GM12875 (cell line): ENCODE data around the gene HOXA10.

Source experiments
- H3K4me3 ChIP-seq: one replicate; pipeline ENCODE4 v1.5.1; 2011; ENCODE audit warnings: low read depth, low read length, control low read depth
- CTCF ChIP-seq: IDR thresholded peaks from 2 replicates; pipeline ENCODE4 v1.5.1; 2011; ENCODE audit warnings: low read depth, mild to moderate bottlenecking, control low read depth, inconsistent platforms, low read length, moderate library complexity, borderline replicate concordance; ENCODE audit not compliant: insufficient read depth

HOXA10 gene

DNA sequence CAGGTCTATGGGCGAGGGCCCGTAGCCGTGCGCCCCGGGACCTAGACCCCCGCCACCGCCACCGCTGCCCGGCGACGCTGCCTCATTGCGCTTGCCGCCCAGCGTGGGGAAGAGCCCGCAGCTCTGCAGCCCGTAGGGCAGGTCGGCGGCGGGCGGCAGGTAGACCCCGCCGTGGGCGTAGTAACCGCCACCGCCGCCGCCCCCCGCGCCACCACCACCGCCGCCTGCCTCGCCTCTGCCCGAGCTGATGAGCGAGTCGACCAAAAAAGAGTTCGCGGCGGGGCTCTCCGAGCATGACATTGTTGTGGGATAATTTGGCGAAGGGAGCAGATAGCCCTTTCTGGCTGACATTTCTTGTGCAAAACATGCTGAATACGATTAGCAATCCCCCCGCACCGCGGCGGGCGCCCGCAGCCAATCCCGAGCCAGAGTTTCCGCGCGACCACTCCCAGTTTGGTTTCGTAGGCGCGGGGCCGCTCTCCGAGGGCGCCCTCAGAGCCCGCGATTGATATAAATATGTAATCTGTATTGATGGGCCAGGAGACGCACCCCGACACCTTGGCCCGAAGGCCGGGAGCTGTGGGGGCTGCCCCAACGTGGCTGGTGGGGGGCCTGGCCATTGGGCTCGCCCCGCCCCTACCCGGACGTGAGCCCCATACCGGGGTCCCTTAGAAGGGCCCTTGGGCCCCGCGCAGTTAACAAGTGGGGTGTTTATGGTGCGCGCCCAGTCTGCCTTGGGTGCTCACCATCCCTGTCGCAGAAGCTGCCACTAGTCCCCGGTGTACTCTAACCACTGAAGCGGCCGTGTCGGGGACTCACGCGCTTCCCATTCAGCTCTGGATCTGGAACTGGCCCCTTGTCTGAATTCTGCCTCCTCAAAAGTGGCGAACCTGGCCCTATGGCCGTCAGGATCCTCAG is at the start of gene HOXA10:
Gene HOXA10, minus strand, starts transcription at position 365 of the 918 bp plus-strand sequence. Its CDS starts 14 bp downstream, at position 351.
- TF ChIP-seq CTCF: no peak
- no peak within 1 kb of the TSS for H3K4me3 ChIP-seq

- no peak for TF ChIP-seq CTCF
- H3K4me3 ChIP-seq: no peak overlapping the region
These were observed 47.2 kb upstream of the HOXA10 start for GRCh38 chr7:27221201-27221797.

GRCh38 chr7:27220440-27220955 is 46.4 kb upstream of the HOXA10 start:
- TF ChIP-seq CTCF: no peak
- no peak overlapping the region for H3K4me3 ChIP-seq

- H3K4me3 ChIP-seq: no peak overlapping the region
- no peak for TF ChIP-seq CTCF
These were observed 45.7 kb upstream of the HOXA10 start for GRCh38 chr7:27219821-27220220.

DNA sequence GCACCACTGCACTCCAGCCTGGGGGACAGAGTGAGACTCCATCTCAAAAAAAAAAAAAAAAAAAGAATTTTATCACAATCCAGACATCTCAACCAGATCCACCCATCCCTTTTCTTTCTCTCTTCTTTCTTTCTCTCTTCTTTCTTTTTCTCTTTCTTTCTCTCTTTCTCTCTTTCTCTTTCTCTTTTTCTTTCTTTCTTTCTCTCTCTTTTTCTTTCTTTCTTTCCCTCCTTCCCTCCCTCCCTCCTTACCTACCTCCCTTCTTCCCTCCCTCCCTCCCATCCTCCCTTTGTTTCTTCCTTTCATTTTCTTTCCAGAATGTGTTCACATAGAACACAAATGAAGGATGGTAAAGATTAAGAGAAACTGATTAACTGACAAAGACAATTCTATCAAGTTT is 43.8 kb upstream of the HOXA10 start:
- H3K4me3 ChIP-seq: no peak overlapping the region
- no peak for TF ChIP-seq CTCF

GRCh38 chr7:27215356-27215755 is 41.2 kb upstream of the HOXA10 start:
- no peak for TF ChIP-seq CTCF
- H3K4me3 ChIP-seq: no peak overlapping the region
